Lower leg skin (tissue), 3 donors: Measurements from ENCODE around the gene C11orf71.

Experiments
- POLR2A ChIP-seq, 2 donors: fragments of 450-650 bp; IDR thresholded peaks; one replicate each; pipeline ENCODE4 v1.6.1; 2016 to 2017; ENCODE audit warnings: antibody characterized with exemption in 2 of 2, mild to moderate bottlenecking in 1 of 2, moderate library complexity in 1 of 2
- TF ChIP-seq, protein P1 (sequence below), 3 donors: fragments of 450-650 bp; IDR thresholded peaks; one replicate each; pipeline ENCODE4 v1.5.1; 2016; ENCODE audit warnings: antibody characterized with exemption in 3 of 3, mild to moderate bottlenecking in 3 of 3, moderate library complexity in 2 of 3

DNA sequence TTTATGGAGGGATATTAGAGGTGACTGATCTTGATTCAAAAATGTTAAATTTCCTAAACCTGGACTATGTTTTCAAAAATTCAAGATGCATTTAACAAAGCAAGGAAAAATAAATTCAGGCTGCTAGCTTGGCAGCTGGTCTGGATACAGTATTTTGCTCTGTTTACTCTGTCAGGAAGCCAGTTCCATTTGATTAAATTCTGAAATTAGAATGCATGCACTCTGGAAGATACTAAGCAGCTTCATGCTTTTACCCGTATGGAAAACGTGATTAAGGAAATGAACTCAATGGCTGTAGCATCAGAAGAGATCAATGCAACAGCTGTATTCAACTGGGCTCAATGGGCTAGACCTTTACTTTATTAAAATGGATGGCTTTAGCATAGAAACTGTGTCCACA lies 14.2 kb downstream of the C11orf71 start:
- TF ChIP-seq, protein P1, sequence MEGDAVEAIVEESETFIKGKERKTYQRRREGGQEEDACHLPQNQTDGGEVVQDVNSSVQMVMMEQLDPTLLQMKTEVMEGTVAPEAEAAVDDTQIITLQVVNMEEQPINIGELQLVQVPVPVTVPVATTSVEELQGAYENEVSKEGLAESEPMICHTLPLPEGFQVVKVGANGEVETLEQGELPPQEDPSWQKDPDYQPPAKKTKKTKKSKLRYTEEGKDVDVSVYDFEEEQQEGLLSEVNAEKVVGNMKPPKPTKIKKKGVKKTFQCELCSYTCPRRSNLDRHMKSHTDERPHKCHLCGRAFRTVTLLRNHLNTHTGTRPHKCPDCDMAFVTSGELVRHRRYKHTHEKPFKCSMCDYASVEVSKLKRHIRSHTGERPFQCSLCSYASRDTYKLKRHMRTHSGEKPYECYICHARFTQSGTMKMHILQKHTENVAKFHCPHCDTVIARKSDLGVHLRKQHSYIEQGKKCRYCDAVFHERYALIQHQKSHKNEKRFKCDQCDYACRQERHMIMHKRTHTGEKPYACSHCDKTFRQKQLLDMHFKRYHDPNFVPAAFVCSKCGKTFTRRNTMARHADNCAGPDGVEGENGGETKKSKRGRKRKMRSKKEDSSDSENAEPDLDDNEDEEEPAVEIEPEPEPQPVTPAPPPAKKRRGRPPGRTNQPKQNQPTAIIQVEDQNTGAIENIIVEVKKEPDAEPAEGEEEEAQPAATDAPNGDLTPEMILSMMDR (IDR thresholded peaks at IDR 0.05): no peak
- no peak for TF ChIP-seq POLR2A (IDR thresholded peaks at IDR 0.05)
